SK-N-SH (cell line): Measurements from ENCODE around the gene DVL3.

Experiments
- CTCF ChIP-seq: fragments of 200-600 bp; sonication (generic); IDR thresholded peaks from 2 replicates; pipeline ENCODE4 v1.6.1; 2017; ENCODE audit warnings: antibody characterized with exemption, mild to moderate bottlenecking, moderate library complexity
- EP300 ChIP-seq, 2 experiments: IDR thresholded peaks; 2 replicates each; pipeline versions ENCODE4 v1.4.0 to v1.6.1; 2012; ENCODE audit warnings: borderline replicate concordance in 1 of 2, low read depth in 1 of 2, low read length in 1 of 2
- EZH2phosphoT487 ChIP-seq: fragments of 200-600 bp; sonication (generic); IDR thresholded peaks from 2 replicates; pipeline ENCODE4 v1.6.1; 2017; ENCODE audit warnings: low read depth, mixed run types, mild to moderate bottlenecking, antibody characterized with exemption, moderate library complexity, borderline replicate concordance
- FOXJ3 ChIP-seq: sonication (generic); formaldehyde crosslinking; IDR thresholded peaks from 2 replicates; pipeline ENCODE4 v1.5.1; 2020; ENCODE audit warnings: mild to moderate bottlenecking, missing genetic modification reagents
- POLR2AphosphoS5 ChIP-seq: IDR thresholded peaks from 2 replicates; pipeline ENCODE4 v1.6.1; 2012; ENCODE audit warnings: low read depth, low read length
- YY1 ChIP-seq: IDR thresholded peaks from 2 replicates; pipeline ENCODE4 v1.4.0; 2012; ENCODE audit warnings: low read depth, mild to moderate bottlenecking
- TF ChIP-seq, protein P1 (sequence below): fragments of 150-350 bp; IDR thresholded peaks from 2 replicates; pipeline ENCODE4 v1.6.1; 2016; ENCODE audit warnings: mild to moderate bottlenecking, low read depth, low read length

DNA sequence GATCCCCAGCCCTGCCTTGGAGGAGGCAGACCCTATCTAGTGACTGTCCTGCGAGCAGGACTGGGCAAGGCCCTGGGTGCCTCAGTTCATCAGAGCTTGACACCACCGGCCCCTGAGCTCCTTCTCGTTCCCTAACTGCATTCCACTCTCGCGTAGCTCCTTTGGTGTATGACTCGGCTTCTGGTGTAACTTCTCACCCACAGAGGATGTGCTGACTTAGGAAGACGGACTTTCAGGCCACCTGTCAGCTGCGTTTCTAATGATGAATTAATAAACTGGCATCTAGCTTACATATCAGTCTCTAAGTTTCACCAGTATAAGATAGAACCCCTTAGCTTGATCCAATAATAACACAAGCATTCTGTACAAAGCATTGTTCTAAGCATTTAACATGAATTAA lies 48.3 kb downstream of the DVL3 start:
- TF ChIP-seq POLR2AphosphoS5 (no peak), CTCF (no peak), EP300 (IDR thresholded peaks at IDR 0.05; ENCODE audit: borderline replicate concordance in 1 of 2, low read depth in 1 of 2, low read length in 1 of 2) (no peak), EZH2phosphoT487 (no peak), FOXJ3 (CRISPR knock-in tag) (no peak), YY1 (no peak)
- TF ChIP-seq, protein P1, sequence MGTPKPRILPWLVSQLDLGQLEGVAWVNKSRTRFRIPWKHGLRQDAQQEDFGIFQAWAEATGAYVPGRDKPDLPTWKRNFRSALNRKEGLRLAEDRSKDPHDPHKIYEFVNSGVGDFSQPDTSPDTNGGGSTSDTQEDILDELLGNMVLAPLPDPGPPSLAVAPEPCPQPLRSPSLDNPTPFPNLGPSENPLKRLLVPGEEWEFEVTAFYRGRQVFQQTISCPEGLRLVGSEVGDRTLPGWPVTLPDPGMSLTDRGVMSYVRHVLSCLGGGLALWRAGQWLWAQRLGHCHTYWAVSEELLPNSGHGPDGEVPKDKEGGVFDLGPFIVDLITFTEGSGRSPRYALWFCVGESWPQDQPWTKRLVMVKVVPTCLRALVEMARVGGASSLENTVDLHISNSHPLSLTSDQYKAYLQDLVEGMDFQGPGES = no peak
